ENCODE measurements around the gene BARX1.

BARX1 gene

GRCh38 chr9:93917121-93917853 is 37.9 kb downstream of the BARX1 start:
- no peak for DNase-seq (ENCODE audit: low spot score)

- no peak for DNase-seq (ENCODE audit: low spot score)
These were observed 38.8 kb downstream of the BARX1 start for GRCh38 chr9:93916358-93916757.

- DNase-seq (ENCODE audit: low spot score), result no peak
These were observed 43.2 kb downstream of the BARX1 start for GRCh38 chr9:93911801-93912554.

GRCh38 chr9:93911136-93911745 is 43.9 kb downstream of the BARX1 start:
- DNase-seq (ENCODE audit: low spot score), result no peak

GRCh38 chr9:93910598-93910997 is 44.6 kb downstream of the BARX1 start:
- no peak for DNase-seq (ENCODE audit: low spot score)

- DNase-seq (ENCODE audit: low spot score), result no peak
These were observed 45.0 kb downstream of the BARX1 start for GRCh38 chr9:93910196-93910595.

- no peak for DNase-seq (ENCODE audit: low spot score)
These were observed 45.9 kb downstream of the BARX1 start for GRCh38 chr9:93909242-93909616.

GRCh38 chr9:93908591-93909241 is 46.4 kb downstream of the BARX1 start:
- no peak for DNase-seq (ENCODE audit: low spot score)

- no peak for DNase-seq (ENCODE audit: low spot score)
These were observed 47.5 kb downstream of the BARX1 start for GRCh38 chr9:93907551-93908199.

- no peak for DNase-seq (ENCODE audit: low spot score)
These were observed 48.8 kb downstream of the BARX1 start for GRCh38 chr9:93906195-93906880.

- no peak for DNase-seq (ENCODE audit: low spot score)
These were observed 49.6 kb downstream of the BARX1 start for GRCh38 chr9:93905473-93906133.

- no peak for DNase-seq (ENCODE audit: low spot score)
These were observed 50.3 kb downstream of the BARX1 start for GRCh38 chr9:93904649-93905472.

- no peak for DNase-seq (ENCODE audit: low spot score)
These were observed 51.1 kb downstream of the BARX1 start for GRCh38 chr9:93903886-93904648.

- no peak for DNase-seq (ENCODE audit: low spot score)
These were observed 52.1 kb downstream of the BARX1 start for GRCh38 chr9:93902780-93903655.

- DNase-seq (ENCODE audit: low spot score), result no peak
These were observed 52.9 kb downstream of the BARX1 start for GRCh38 chr9:93902051-93902779.
